ACC112 (cell line): ENCODE measurements around the gene NUP133.
"Not testable (repeated sequence)": the region's sequence is repeated elsewhere in the genome, so short reads cannot be mapped to it uniquely, and the experiment has no call there.

ENCODE experiments used
- H2AFZ ChIP-seq: fragments of 200-600 bp; sonication (generic); one replicate; pipeline ENCODE4 v1.6.0; 2017; ENCODE audit warnings: antibody characterized with exemption, low read length; ENCODE audit not compliant: unreplicated experiment
- H3K27ac ChIP-seq: fragments of 200-600 bp; sonication (generic); 2 replicates; pipeline ENCODE4 v1.5.1; 2014; ENCODE audit warnings: low read depth, mild to moderate bottlenecking, antibody characterized with exemption, low read length, moderate library complexity
- H3K27me3 ChIP-seq: fragments of 200-600 bp; sonication (generic); 2 replicates; pipeline ENCODE4 v1.6.1; 2014; ENCODE audit warnings: mild to moderate bottlenecking, antibody characterized with exemption, low read length, moderate library complexity, mixed read lengths; ENCODE audit not compliant: insufficient read depth
- H3K36me3 ChIP-seq: fragments of 200-600 bp; sonication (generic); 2 replicates; pipeline ENCODE4 v1.6.1; 2016; ENCODE audit warnings: mild to moderate bottlenecking, antibody characterized with exemption, low read length, moderate library complexity, mixed read lengths; ENCODE audit not compliant: insufficient read depth
- H3K4me1 ChIP-seq: fragments of 200-600 bp; sonication (generic); one replicate; pipeline ENCODE4 v1.6.1; 2016; ENCODE audit warnings: low read length, mixed read lengths; ENCODE audit not compliant: insufficient read depth, unreplicated experiment, control insufficient read depth
- H3K4me3 ChIP-seq: fragments of 200-600 bp; sonication (generic); 2 replicates; pipeline ENCODE4 v1.5.1; 2014; ENCODE audit warnings: mild to moderate bottlenecking, low read depth, low read length
- H3K79me2 ChIP-seq: fragments of 200-600 bp; sonication (generic); one replicate; pipeline ENCODE4 v1.6.0; 2016; ENCODE audit warnings: low read length; ENCODE audit not compliant: control insufficient read depth, unreplicated experiment, insufficient read depth

The NUP133 gene

GRCh38 chr1:229538945-229539344, 30.8 kb upstream of the NUP133 start:
- Histone ChIP-seq H3K27me3 (no peaks in the 10 kb centered on the region), H3K27ac (no peak overlapping the region), H2AFZ (no peak overlapping the region), H3K36me3 (peaks cover 15% of the 10 kb centered on the region), H3K4me3 (no peak overlapping the region), H3K4me1 (no peaks in the 10 kb centered on the region), H3K79me2 (no peaks in the 10 kb centered on the region)

- H3K79me2 ChIP-seq: no peaks in the 10 kb centered on the region
Observed at GRCh38 chr1:229537894-229538293, 29.8 kb upstream of the NUP133 start.

GRCh38 chr1:229536982-229537381, 28.8 kb upstream of the NUP133 start:
- Histone ChIP-seq H3K4me1 (no peaks in the 10 kb centered on the region), H3K79me2 (no peaks in the 10 kb centered on the region), H3K36me3 (peaks cover 15% of the 10 kb centered on the region), H3K27ac (no peak overlapping the region), H3K27me3 (no peaks in the 10 kb centered on the region), H2AFZ (no peak overlapping the region), H3K4me3 (no peak overlapping the region)

More at GRCh38 chr1:229537894-229538293, 29.8 kb upstream of the NUP133 start:
- Histone ChIP-seq H3K36me3 (peaks cover 15% of the 10 kb centered on the region), H2AFZ (no peak overlapping the region), H3K27me3 (no peaks in the 10 kb centered on the region), H3K27ac (no peak overlapping the region), H3K4me1 (no peaks in the 10 kb centered on the region), H3K4me3 (no peak overlapping the region)

- Histone ChIP-seq H3K79me2 (no peaks in the 10 kb centered on the region), H3K4me3 (no peak overlapping the region), H3K36me3 (peaks cover 15% of the 10 kb centered on the region), H3K4me1 (no peaks in the 10 kb centered on the region), H3K27me3 (no peaks in the 10 kb centered on the region), H3K27ac (no peak overlapping the region), H2AFZ (no peak overlapping the region)
Observed at GRCh38 chr1:229535230-229535629, 27.1 kb upstream of the NUP133 start.

- H3K4me1 ChIP-seq: no peaks in the 10 kb centered on the region
- peaks cover 5% of the 10 kb centered on the region; the same call in 1 of the 2 replicates for H3K36me3 ChIP-seq
- no peaks in the 10 kb centered on the region for H3K27me3 ChIP-seq
Observed at GRCh38 chr1:229531326-229531725, 23.2 kb upstream of the NUP133 start.

GRCh38 chr1:229529639-229530038, 21.5 kb upstream of the NUP133 start:
- Histone ChIP-seq H3K4me1 (no peaks in the 10 kb centered on the region), H3K36me3 (peaks cover 2% of the 10 kb centered on the region; the same call in 1 of the 2 replicates), H3K79me2 (no peaks in the 10 kb centered on the region), H3K4me3 (no peak overlapping the region), H3K27me3 (no peaks in the 10 kb centered on the region), H3K27ac (no peak overlapping the region), H2AFZ (no peak overlapping the region)

More at GRCh38 chr1:229531326-229531725, 23.2 kb upstream of the NUP133 start:
- Histone ChIP-seq H3K27ac (no peak overlapping the region), H2AFZ (no peak overlapping the region), H3K79me2 (no peaks in the 10 kb centered on the region), H3K4me3 (no peak overlapping the region)

- Histone ChIP-seq H3K79me2 (no peaks in the 10 kb centered on the region), H3K4me1 (no peaks in the 10 kb centered on the region), H3K27ac (no peak overlapping the region), H3K36me3 (peaks cover 2% of the 10 kb centered on the region; the same call in 1 of the 2 replicates), H3K27me3 (no peaks in the 10 kb centered on the region), H3K4me3 (no peak overlapping the region), H2AFZ (no peak overlapping the region)
Observed at GRCh38 chr1:229526695-229527094, 18.6 kb upstream of the NUP133 start.

GRCh38 chr1:229523052-229523451, 14.9 kb upstream of the NUP133 start:
- Histone ChIP-seq H3K4me3 (no peak overlapping the region), H3K4me1 (no peaks in the 10 kb centered on the region), H3K36me3 (no peaks in the 10 kb centered on the region), H3K27ac (no peak overlapping the region), H3K27me3 (no peaks in the 10 kb centered on the region), H2AFZ (no peak overlapping the region), H3K79me2 (no peaks in the 10 kb centered on the region)

- Histone ChIP-seq H3K27ac (no peak overlapping the region), H3K4me1 (peaks cover 4% of the 10 kb centered on the region), H3K4me3 (no peak overlapping the region), H3K27me3 (no peaks in the 10 kb centered on the region), H3K36me3 (no peaks in the 10 kb centered on the region), H3K79me2 (no peaks in the 10 kb centered on the region), H2AFZ (no peak overlapping the region)
Observed at GRCh38 chr1:229514578-229515275, 6.6 kb upstream of the NUP133 start.

- H3K79me2 ChIP-seq: peaks cover 12% of the 10 kb centered on the region
- not testable (repeated sequence) for H3K27ac ChIP-seq, H3K27me3 ChIP-seq, H3K4me3 ChIP-seq, H3K36me3 ChIP-seq, H2AFZ ChIP-seq
- peaks cover 21% of the 10 kb centered on the region for H3K4me1 ChIP-seq
Observed at GRCh38 chr1:229511625-229512024, 3.5 kb upstream of the NUP133 start.

GRCh38 chr1:229511201-229511600, 3.1 kb upstream of the NUP133 start:
- H3K4me3 ChIP-seq, H3K36me3 ChIP-seq, H3K27ac ChIP-seq, H2AFZ ChIP-seq, H3K27me3 ChIP-seq: not testable (repeated sequence)
- H3K79me2 ChIP-seq: peaks cover 17% of the 10 kb centered on the region
- H3K4me1 ChIP-seq: peaks cover 21% of the 10 kb centered on the region
